Measurements from ENCODE around the gene RYR3. TPM values are rescaled to one million over a fixed set of nuclear protein-coding genes. Genes with fewer than 3 reads are reported as not detected.

RYR3 gene
- total RNA-seq, 4 donors from 2014 or later: 1.5 to 7.3 (median 1.9) TPM

DNA sequence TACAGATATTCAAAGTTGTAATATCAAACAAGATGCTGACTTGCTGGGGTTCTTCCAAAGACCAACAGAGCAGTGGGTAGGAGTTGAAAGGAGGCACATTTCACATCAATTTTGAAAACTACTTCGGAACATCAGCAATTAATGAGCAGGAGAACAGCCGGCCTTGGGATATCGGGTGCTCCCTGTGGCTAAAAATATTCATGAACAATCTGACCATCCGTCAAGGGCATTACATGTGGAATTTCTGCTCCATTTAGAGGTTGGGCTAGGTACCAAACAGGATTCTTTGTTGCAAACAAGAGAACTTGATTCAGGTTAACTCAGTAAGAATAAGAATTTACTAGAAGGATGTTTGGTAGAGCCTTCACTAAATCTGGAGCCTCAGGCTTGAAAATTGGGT, 223.9 kb downstream of the RYR3 start:
- TF ChIP-seq, protein P1, sequence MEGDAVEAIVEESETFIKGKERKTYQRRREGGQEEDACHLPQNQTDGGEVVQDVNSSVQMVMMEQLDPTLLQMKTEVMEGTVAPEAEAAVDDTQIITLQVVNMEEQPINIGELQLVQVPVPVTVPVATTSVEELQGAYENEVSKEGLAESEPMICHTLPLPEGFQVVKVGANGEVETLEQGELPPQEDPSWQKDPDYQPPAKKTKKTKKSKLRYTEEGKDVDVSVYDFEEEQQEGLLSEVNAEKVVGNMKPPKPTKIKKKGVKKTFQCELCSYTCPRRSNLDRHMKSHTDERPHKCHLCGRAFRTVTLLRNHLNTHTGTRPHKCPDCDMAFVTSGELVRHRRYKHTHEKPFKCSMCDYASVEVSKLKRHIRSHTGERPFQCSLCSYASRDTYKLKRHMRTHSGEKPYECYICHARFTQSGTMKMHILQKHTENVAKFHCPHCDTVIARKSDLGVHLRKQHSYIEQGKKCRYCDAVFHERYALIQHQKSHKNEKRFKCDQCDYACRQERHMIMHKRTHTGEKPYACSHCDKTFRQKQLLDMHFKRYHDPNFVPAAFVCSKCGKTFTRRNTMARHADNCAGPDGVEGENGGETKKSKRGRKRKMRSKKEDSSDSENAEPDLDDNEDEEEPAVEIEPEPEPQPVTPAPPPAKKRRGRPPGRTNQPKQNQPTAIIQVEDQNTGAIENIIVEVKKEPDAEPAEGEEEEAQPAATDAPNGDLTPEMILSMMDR (IDR thresholded peaks at IDR 0.05; ENCODE audit: low read depth): no peak

GRCh38 chr15:33535135-33535534, 224.4 kb downstream of the RYR3 start:
- TF ChIP-seq, protein P1 (IDR thresholded peaks at IDR 0.05; ENCODE audit: low read depth): no peak

GRCh38 chr15:33539825-33540573, 229.2 kb downstream of the RYR3 start:
- TF ChIP-seq, protein P1 (IDR thresholded peaks at IDR 0.05; ENCODE audit: low read depth): no peak

DNA sequence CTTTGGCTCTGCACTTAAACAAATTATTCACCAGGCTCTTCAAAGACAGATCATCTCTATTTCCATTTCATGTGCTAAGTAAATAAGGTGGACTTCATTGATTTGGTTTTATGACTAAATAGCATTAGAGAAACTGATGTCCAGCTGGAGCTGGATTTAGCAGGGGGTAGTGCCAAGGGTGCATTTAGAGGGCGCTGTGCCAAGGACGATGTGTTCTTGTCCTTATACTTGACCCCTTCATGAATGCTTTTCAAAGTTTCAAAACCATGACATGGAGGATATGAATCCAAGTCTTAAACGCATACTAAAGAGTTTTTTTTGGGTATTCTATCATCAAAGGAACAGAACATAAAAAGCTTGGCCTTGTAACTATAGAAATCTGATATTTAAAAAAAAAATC, 233.2 kb downstream of the RYR3 start:
- TF ChIP-seq, protein P1 (IDR thresholded peaks at IDR 0.05; ENCODE audit: low read depth): no peak

GRCh38 chr15:33545866-33546265, 235.1 kb downstream of the RYR3 start:
- TF ChIP-seq, protein P1 (IDR thresholded peaks at IDR 0.05; ENCODE audit: low read depth): no peak

DNA sequence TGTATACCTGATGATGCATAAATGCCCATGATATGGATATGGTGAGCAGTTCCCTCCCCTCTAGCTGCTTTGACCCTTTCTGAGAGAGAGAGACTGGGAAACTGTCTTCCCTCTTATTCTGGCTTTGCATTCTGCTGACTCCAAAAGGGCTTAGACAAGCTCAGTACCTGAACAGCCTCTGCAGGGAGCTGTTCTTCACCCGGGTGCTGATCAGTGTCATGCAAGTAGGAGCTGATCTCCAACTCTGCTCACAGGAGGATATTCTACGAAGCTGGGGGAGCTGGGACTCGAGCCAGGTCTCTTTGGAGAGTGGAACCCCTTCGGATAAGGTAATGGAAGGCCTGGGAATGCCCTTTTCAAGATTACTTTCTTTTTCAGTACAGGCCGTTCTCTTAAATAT, 237.1 kb downstream of the RYR3 start:
- TF ChIP-seq, protein P1 (IDR thresholded peaks at IDR 0.05; ENCODE audit: low read depth): no peak

- TF ChIP-seq, protein P1 (IDR thresholded peaks at IDR 0.05; ENCODE audit: low read depth): no peak
Measured at GRCh38 chr15:33551860-33552259, 241.1 kb downstream of the RYR3 start.
